Neuronal stem cell (in vitro differentiated cells): ENCODE data around the gene ASCC3.
A peak's percentile ranks its signal among the peaks of the same experiment; 100 is the strongest.

Experiments
- DNase-seq: peaks from one replicate; pipeline ENCODE4 v3.0.0-alpha.2; 2013; ENCODE audit warnings: low spot score
- H2AFZ ChIP-seq: one replicate; pipeline ENCODE4 v1.6.1; 2013; ENCODE audit warnings: mild to moderate bottlenecking, low read length, inconsistent platforms
- H2AK5ac ChIP-seq: 2 replicates; pipeline ENCODE4 v1.6.1; 2013; ENCODE audit warnings: low read depth, mild to moderate bottlenecking, inconsistent platforms, low read length, moderate library complexity, mixed read lengths
- H2BK120ac ChIP-seq: 2 replicates; pipeline ENCODE4 v1.6.1; 2013; ENCODE audit warnings: low read depth, mild to moderate bottlenecking, inconsistent platforms, low read length, moderate library complexity, mixed read lengths
- H2BK12ac ChIP-seq: one replicate; pipeline ENCODE4 v1.6.1; 2013; ENCODE audit warnings: low read length, inconsistent platforms
- H2BK15ac ChIP-seq: 2 replicates; pipeline ENCODE4 v1.6.1; 2013; ENCODE audit warnings: mild to moderate bottlenecking, low read length, inconsistent platforms, mixed read lengths
- H2BK5ac ChIP-seq: one replicate; pipeline ENCODE4 v1.6.1; 2013; ENCODE audit warnings: inconsistent platforms, mild to moderate bottlenecking, low read length, moderate library complexity
- H3K14ac ChIP-seq: one replicate; pipeline ENCODE4 v1.6.1; 2013; ENCODE audit warnings: low read length, inconsistent platforms
- H3K18ac ChIP-seq: 2 replicates; pipeline ENCODE4 v1.6.1; 2013; ENCODE audit warnings: low read length, inconsistent platforms
- H3K23ac ChIP-seq: 2 replicates; pipeline ENCODE4 v1.6.1; 2013; ENCODE audit warnings: low read depth, mild to moderate bottlenecking, mixed read lengths, low read length, inconsistent platforms; ENCODE audit not compliant: poor library complexity
- H3K27ac ChIP-seq: replicated peaks from 3 replicates; pipeline ENCODE4 v1.5.1; 2013; ENCODE audit warnings: low read length, inconsistent platforms
- H3K27me3 ChIP-seq, 3 experiments: 2 replicates each; pipeline ENCODE4 v1.6.1; 2013; ENCODE audit warnings: low read length in 3 of 3, mild to moderate bottlenecking in 2 of 3, inconsistent platforms in 1 of 3, low read depth in 1 of 3, mixed read lengths in 1 of 3, moderate library complexity in 1 of 3; ENCODE audit not compliant: control insufficient read depth in 3 of 3, insufficient read depth in 3 of 3
- H3K36me3 ChIP-seq, 2 donors: replicated peaks in 1 of 2; 2 replicates each; pipeline ENCODE4 v1.6.1; 2013; ENCODE audit warnings: low read length in 2 of 2; ENCODE audit not compliant: control insufficient read depth in 2 of 2, insufficient read depth in 2 of 2
- H3K4ac ChIP-seq: 2 replicates; pipeline ENCODE4 v1.6.1; 2013; ENCODE audit warnings: inconsistent platforms, mild to moderate bottlenecking, low read length, moderate library complexity
- H3K4me1 ChIP-seq, 2 donors: 1 replicate in 1 of 2; 2 replicates in 1 of 2; pipeline ENCODE4 v1.6.1; 2013; ENCODE audit warnings: low read length in 2 of 2, low read depth in 1 of 2; ENCODE audit not compliant: control insufficient read depth in 2 of 2, insufficient read depth in 1 of 2
- H3K4me2 ChIP-seq: one replicate; pipeline ENCODE4 v1.6.1; 2013; ENCODE audit warnings: mild to moderate bottlenecking, low read length, inconsistent platforms; ENCODE audit not compliant: insufficient read depth, poor library complexity, severe bottlenecking
- H3K4me3 ChIP-seq, 2 donors: 2 replicates each; pipeline ENCODE4 v1.5.1; 2013; ENCODE audit warnings: low read length in 2 of 2, mild to moderate bottlenecking in 2 of 2, inconsistent platforms in 1 of 2, moderate library complexity in 1 of 2
- H3K79me1 ChIP-seq: one replicate; pipeline ENCODE4 v1.6.1; 2013; ENCODE audit warnings: low read depth, mild to moderate bottlenecking, inconsistent platforms, low read length, moderate library complexity
- H3K9ac ChIP-seq: one replicate; pipeline ENCODE4 v1.6.1; 2013; ENCODE audit warnings: mild to moderate bottlenecking, low read depth, low read length, inconsistent platforms; ENCODE audit not compliant: poor library complexity
- H3K9me3 ChIP-seq, 2 donors: replicated peaks in 1 of 2; 2 replicates each; pipeline versions ENCODE3 to v1.6.1; 2013; ENCODE audit warnings: low read length in 2 of 2, mild to moderate bottlenecking in 2 of 2, inconsistent platforms in 1 of 2, low read depth in 1 of 2, mixed read lengths in 1 of 2, moderate library complexity in 1 of 2; ENCODE audit not compliant: control insufficient read depth in 2 of 2, insufficient read depth in 1 of 2
- H4K8ac ChIP-seq: one replicate; pipeline ENCODE4 v1.6.1; 2013; ENCODE audit warnings: low read depth, mild to moderate bottlenecking, inconsistent platforms, low read length, moderate library complexity
- H4K91ac ChIP-seq: one replicate; pipeline ENCODE4 v1.6.1; 2013; ENCODE audit warnings: low read length, low read depth, mild to moderate bottlenecking, inconsistent platforms; ENCODE audit not compliant: poor library complexity
- WGBS, 2 donors: extraction: QIAGEN DNeasy Blood & Tissue Kit; methylation state at CpG; one replicate each; pipeline ENCODE4 v1.1.7; 2013; ENCODE audit warnings: missing lambda C conversion rate in 2 of 2, mixed read lengths in 1 of 2; ENCODE audit not compliant: insufficient read length in 2 of 2, insufficient replicate concordance in 1 of 2; ENCODE audit errors: extremely low coverage in 2 of 2; 5-methylcytosine and 5-hydroxymethylcytosine counted together

The ASCC3 gene

DNA sequence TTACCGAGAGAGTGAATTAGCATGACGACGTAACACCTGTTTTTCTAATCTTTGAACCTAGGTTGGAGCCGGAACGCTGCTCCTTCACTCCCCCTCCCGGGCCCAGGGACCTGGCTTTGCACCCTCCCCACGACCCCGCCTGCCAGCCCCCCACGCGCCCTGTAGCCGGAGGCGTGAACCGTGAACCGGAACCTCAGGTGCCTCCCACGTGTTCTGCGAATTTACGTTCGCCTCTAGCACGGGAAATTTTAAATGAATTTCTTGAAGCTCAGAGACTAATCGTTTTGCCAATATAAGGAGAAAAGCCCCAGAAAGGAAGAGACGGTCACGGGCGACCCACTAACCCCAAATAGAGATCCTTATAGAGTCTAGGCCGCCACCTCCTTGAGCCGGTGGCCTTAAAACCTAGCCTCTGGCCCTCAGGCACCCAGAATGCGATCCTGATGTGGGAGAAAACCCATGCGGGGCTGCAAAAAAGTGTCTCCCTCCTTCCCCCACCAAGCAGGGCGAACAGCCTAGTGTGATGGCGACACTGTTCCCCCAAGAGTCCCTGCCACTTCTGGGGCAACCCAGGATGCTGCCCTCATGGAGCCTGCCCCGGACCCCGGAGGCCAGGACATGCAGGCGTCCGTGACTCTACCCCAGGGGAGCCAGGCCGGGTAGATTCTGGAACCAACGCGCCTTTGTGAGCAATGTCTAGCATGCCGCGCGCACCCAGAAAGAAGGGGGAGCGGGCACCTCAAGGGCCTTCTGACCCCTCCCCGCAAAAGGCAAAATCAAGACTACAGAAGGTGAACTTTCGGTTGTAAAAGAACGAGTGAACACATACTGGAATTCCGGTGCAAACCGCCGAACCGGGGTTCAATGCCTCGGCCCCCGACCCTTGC, 413.8 kb downstream of the ASCC3 start:
- H3K9ac ChIP-seq: no peak overlapping the region
- H4K91ac ChIP-seq: no peak overlapping the region
- no peak overlapping the region for H3K4ac ChIP-seq
- H3K27me3 ChIP-seq: peaks cover 41 to 100% (median 82%) of the 10 kb centered on the region in 3 experiments
- H2BK5ac ChIP-seq: no peak overlapping the region
- no peak overlapping the region for H4K8ac ChIP-seq
- H3K18ac ChIP-seq: peak overlapping the region; percentile 21
- no peak overlapping the region for H3K14ac ChIP-seq
- peak overlapping the region; percentile 26 for H2AK5ac ChIP-seq
- no peak for DNase-seq
- no peak overlapping the region for H3K27ac ChIP-seq
- H3K36me3 ChIP-seq: no peaks in the 10 kb centered on the region
- peak overlapping the region; percentile 44 for H2BK15ac ChIP-seq
- no CpG with 5 or more reads among the region's 49 CpGs for whole genome bisulfite sequencing, 2 donors
- H2BK120ac ChIP-seq: no peak overlapping the region
- no peak overlapping the region for H3K4me3 ChIP-seq
- H3K4me2 ChIP-seq: no peak overlapping the region
- H3K4me1 ChIP-seq: peaks cover 0 to 2% of the 10 kb centered on the region in 2 donors
- H3K23ac ChIP-seq: peak overlapping the region; percentile 50
- H2AFZ ChIP-seq: no peak overlapping the region
- H3K9me3 ChIP-seq: no peaks in the 10 kb centered on the region
- no peak overlapping the region for H2BK12ac ChIP-seq
- H3K79me1 ChIP-seq: no peaks in the 10 kb centered on the region

DNA sequence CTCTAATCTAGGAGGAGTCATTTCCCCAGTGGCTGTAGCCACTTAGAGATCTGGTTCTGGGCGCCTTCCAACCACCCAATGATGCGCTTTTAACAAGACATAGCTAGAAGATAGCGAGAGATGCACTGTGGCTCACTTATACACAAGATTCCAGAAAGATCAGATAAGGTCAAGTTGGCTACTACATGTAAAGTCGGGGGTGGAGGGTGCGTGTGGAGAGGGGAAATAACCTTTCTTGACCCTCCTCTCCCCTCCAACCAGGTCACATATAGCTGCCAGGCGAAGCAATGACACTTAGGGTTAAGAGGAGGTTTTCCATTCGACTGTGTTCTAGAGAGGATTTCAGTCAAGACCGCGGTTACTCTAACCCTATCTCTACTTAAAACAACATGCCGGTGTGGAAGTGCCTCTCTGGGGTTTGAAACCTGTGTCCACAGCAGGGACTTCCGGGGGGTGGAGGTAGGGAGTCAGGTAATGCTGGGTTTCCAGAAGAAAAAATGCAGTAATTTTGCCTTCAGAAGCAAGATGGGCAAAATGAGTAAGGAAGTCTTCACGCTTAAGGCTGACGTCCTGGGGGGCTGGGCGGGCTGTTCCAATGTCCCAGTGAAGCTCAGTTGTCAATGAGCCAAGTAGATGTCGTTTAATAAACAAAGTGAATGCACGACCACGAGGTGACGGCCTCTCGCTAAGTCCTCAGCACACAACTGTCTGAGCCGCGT, 414.6 kb downstream of the ASCC3 start:
- H3K9ac ChIP-seq: no peak overlapping the region
- H2BK120ac ChIP-seq: no peak overlapping the region
- no peak overlapping the region for H4K91ac ChIP-seq
- H3K4me1 ChIP-seq: peaks cover 0 to 2% of the 10 kb centered on the region in 2 donors
- H3K4ac ChIP-seq: no peak overlapping the region
- WGBS, 2 donors: no CpG with 5 or more reads among the region's 21 CpGs
- H3K79me1 ChIP-seq: no peaks in the 10 kb centered on the region
- H4K8ac ChIP-seq: no peak overlapping the region
- no peak overlapping the region for H3K23ac ChIP-seq
- H2BK5ac ChIP-seq: no peak overlapping the region
- H2BK15ac ChIP-seq: no peak overlapping the region
- H3K4me2 ChIP-seq: no peak overlapping the region
- peaks cover 41 to 100% (median 86%) of the 10 kb centered on the region in 3 experiments for H3K27me3 ChIP-seq
- H2BK12ac ChIP-seq: no peak overlapping the region
- H3K36me3 ChIP-seq: no peaks in the 10 kb centered on the region
- H3K4me3 ChIP-seq: no peak overlapping the region
- no peaks in the 10 kb centered on the region for H3K9me3 ChIP-seq
- no peak overlapping the region for H2AK5ac ChIP-seq
- no peak overlapping the region for H3K18ac ChIP-seq
- H3K27ac ChIP-seq: no peak overlapping the region
- DNase-seq: no peak
- no peak overlapping the region for H2AFZ ChIP-seq
- H3K14ac ChIP-seq: no peak overlapping the region

DNA sequence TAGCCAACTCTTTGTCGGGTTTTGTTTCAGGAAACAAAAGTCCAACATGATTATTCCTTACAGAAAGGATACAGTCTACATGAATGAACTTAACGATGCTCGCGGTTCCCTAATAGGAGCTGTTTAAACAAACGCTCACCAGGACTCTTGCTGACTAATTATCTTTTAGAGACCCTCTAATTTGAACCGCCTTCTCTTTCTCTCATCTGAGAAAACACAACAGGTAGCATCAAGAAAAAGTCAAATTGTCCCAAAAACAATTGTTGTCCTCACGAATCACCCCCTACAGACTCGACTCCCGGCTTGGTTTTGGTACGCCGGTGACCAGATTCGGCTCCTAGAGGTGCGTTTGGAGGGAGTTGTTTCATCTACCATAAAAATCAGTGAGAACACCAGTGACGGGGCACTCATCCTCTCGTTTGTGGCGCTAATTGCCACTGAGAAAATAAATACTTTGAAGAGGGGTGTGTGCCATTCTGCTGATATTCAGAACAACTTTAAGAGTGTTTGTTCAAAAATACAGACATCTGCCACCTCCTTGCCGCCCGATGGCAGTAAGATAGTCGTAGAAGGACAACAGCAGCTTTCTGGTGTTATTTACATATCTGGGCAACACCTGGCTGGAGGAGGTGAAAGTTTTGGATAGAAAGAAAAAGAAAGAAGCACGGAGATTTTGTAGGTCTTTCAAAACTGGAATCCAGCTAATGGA, 415.3 kb downstream of the ASCC3 start:
- no peak overlapping the region for H3K4me3 ChIP-seq
- H3K4ac ChIP-seq: no peak overlapping the region
- H3K4me1 ChIP-seq: peaks cover 1 to 2% of the 10 kb centered on the region in 2 donors
- H2AFZ ChIP-seq: no peak overlapping the region
- no peak overlapping the region for H2BK12ac ChIP-seq
- H3K18ac ChIP-seq: no peak overlapping the region
- no peak overlapping the region for H2BK5ac ChIP-seq
- H3K4me2 ChIP-seq: no peak overlapping the region
- H3K36me3 ChIP-seq: no peaks in the 10 kb centered on the region
- no peak overlapping the region for H3K23ac ChIP-seq
- peak; percentile 47 for DNase-seq
- H3K9ac ChIP-seq: no peak overlapping the region
- H3K27me3 ChIP-seq: peaks cover 41 to 100% (median 90%) of the 10 kb centered on the region in 3 experiments
- WGBS, 2 donors: no CpG with 5 or more reads among the region's 20 CpGs
- no peak overlapping the region for H4K91ac ChIP-seq
- H4K8ac ChIP-seq: no peak overlapping the region
- no peaks in the 10 kb centered on the region for H3K79me1 ChIP-seq
- no peak overlapping the region for H2AK5ac ChIP-seq
- no peak overlapping the region for H3K14ac ChIP-seq
- no peaks in the 10 kb centered on the region for H3K9me3 ChIP-seq
- H2BK120ac ChIP-seq: no peak overlapping the region
- H2BK15ac ChIP-seq: no peak overlapping the region
- no peak overlapping the region for H3K27ac ChIP-seq
